Measurements from ENCODE around the gene ITPKA.

DNA sequence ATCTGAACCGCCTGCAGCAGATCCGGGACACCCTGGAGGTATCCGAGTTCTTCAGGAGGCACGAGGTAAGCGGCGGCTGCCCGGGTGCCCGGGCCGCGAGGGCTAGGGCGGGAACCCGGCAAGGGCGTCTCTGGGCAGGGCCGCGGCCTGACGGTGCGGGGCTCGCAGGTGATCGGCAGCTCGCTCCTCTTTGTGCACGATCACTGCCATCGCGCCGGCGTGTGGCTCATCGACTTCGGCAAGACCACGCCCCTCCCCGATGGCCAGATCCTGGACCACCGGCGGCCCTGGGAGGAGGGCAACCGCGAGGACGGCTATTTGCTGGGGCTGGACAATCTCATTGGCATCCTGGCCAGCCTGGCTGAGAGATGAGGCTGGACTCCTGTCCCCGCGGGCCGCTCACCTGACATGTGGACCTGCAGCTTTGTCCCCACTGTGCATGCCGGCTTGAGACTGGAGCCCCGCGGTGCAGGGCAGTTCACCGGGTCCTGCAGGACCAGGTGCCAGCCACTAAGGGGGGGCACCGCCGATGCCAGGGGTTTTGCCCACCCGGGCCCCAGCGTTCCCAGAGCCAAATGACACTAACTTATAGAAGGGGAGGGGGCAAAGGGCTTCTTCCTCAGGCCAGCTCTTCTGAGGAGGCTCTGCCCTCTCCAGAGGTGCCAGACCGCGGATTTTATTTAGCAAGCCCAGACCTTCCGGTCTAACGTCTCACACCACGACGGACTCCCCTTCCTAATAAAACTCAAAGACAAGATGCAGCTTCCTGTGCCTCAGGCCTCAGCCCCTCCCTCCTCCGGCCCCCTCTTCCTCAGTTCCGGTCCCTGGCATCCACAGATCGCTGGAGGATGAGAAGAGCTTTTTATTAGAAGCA, 9.4 kb downstream of the ITPKA start:
- TF ChIP-seq, protein P1, sequence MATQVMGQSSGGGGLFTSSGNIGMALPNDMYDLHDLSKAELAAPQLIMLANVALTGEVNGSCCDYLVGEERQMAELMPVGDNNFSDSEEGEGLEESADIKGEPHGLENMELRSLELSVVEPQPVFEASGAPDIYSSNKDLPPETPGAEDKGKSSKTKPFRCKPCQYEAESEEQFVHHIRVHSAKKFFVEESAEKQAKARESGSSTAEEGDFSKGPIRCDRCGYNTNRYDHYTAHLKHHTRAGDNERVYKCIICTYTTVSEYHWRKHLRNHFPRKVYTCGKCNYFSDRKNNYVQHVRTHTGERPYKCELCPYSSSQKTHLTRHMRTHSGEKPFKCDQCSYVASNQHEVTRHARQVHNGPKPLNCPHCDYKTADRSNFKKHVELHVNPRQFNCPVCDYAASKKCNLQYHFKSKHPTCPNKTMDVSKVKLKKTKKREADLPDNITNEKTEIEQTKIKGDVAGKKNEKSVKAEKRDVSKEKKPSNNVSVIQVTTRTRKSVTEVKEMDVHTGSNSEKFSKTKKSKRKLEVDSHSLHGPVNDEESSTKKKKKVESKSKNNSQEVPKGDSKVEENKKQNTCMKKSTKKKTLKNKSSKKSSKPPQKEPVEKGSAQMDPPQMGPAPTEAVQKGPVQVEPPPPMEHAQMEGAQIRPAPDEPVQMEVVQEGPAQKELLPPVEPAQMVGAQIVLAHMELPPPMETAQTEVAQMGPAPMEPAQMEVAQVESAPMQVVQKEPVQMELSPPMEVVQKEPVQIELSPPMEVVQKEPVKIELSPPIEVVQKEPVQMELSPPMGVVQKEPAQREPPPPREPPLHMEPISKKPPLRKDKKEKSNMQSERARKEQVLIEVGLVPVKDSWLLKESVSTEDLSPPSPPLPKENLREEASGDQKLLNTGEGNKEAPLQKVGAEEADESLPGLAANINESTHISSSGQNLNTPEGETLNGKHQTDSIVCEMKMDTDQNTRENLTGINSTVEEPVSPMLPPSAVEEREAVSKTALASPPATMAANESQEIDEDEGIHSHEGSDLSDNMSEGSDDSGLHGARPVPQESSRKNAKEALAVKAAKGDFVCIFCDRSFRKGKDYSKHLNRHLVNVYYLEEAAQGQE (IDR thresholded peaks at IDR 0.05; ENCODE audit: insufficient replicate concordance, low read depth) = no peak
- TF ChIP-seq, protein P2, sequence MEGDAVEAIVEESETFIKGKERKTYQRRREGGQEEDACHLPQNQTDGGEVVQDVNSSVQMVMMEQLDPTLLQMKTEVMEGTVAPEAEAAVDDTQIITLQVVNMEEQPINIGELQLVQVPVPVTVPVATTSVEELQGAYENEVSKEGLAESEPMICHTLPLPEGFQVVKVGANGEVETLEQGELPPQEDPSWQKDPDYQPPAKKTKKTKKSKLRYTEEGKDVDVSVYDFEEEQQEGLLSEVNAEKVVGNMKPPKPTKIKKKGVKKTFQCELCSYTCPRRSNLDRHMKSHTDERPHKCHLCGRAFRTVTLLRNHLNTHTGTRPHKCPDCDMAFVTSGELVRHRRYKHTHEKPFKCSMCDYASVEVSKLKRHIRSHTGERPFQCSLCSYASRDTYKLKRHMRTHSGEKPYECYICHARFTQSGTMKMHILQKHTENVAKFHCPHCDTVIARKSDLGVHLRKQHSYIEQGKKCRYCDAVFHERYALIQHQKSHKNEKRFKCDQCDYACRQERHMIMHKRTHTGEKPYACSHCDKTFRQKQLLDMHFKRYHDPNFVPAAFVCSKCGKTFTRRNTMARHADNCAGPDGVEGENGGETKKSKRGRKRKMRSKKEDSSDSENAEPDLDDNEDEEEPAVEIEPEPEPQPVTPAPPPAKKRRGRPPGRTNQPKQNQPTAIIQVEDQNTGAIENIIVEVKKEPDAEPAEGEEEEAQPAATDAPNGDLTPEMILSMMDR (IDR thresholded peaks at IDR 0.05; ENCODE audit: insufficient read depth, low read length) = no peak
- TF ChIP-seq POLR2AphosphoS5 (IDR thresholded peaks at IDR 0.05; ENCODE audit: low read depth) (no peak), GABPA (IDR thresholded peaks at IDR 0.05; ENCODE audit: low read depth) (no peak)
